Heart left ventricle (tissue), 16 donors: ENCODE results near the gene PCDHGC4. TPM values are rescaled to one million over a fixed set of nuclear protein-coding genes. Genes with fewer than 3 reads are reported as not detected.

Experiments used
- ATAC-seq, 4 donors: fragments of 200-7000 bp; cut with Tn5 transposase; one replicate each; pipeline ENCODE4 v1.9.1; 2020 to 2022; ENCODE audit warnings: moderate library complexity in 4 of 4, mild to moderate bottlenecking in 3 of 4, moderate number of reproducible peaks in 1 of 4
- DNase-seq, 5 donors: peaks; one replicate each; pipeline ENCODE4 v3.0.0-alpha.2; 2020
- H3K27ac ChIP-seq, 12 donors: fragments of 200-600 bp; sonication (generic) in 4 of 12; one replicate each; pipeline versions ENCODE4 v1.5.0 to v1.8.0; 2016 to 2022; ENCODE audit warnings: mild to moderate bottlenecking in 2 of 12
- H3K27me3 ChIP-seq, 9 donors: fragments of 200-600 bp; sonication (generic) in 2 of 9; one replicate each; pipeline versions ENCODE4 v1.5.1 to v1.8.0; 2016 to 2022; ENCODE audit warnings: mild to moderate bottlenecking in 3 of 9
- H3K36me3 ChIP-seq, 9 donors: fragments of 200-600 bp; sonication (generic) in 2 of 9; one replicate each; pipeline versions ENCODE4 v1.5.0 to v1.8.0; 2018 to 2022; ENCODE audit warnings: mild to moderate bottlenecking in 2 of 9
- H3K4me1 ChIP-seq, 12 donors: fragments of 200-600 bp; sonication (generic) in 4 of 12; one replicate each; pipeline versions ENCODE4 v1.5.0 to v1.8.0; 2016 to 2022; ENCODE audit warnings: mild to moderate bottlenecking in 3 of 12
- H3K4me3 ChIP-seq, 12 donors: fragments of 200-600 bp; sonication (generic) in 4 of 12; one replicate each; pipeline versions ENCODE4 v1.5.0 to v1.8.0; 2017 to 2022; ENCODE audit warnings: mild to moderate bottlenecking in 9 of 12, moderate library complexity in 4 of 12
- H3K9me3 ChIP-seq, 12 donors: fragments of 200-600 bp; sonication (generic) in 4 of 12; one replicate each; pipeline versions ENCODE4 v1.5.0 to v1.8.0; 2016 to 2022; ENCODE audit warnings: mild to moderate bottlenecking in 1 of 12
- POLR2A ChIP-seq, 2 donors: fragments of 450-650 bp; IDR thresholded peaks; one replicate each; pipeline ENCODE4 v1.6.1; 2017; ENCODE audit warnings: antibody characterized with exemption in 2 of 2, mild to moderate bottlenecking in 2 of 2, moderate library complexity in 2 of 2
- WGBS, 4 donors: extraction: QIAGEN DNeasy Blood & Tissue Kit in 2 of 4; methylation state at CpG; one replicate each; pipeline versions ENCODE4 v1.1.5 to v1.1.7; 2013 to 2018; 5-methylcytosine and 5-hydroxymethylcytosine counted together
- intact Hi-C, 10 donors: fragments of 100-400 bp; cut with DNase I; formaldehyde crosslinking; loops; one replicate each; pipeline versions ENCODE4 v1.11.1 to v1.14.2; 2022
- polyA plus RNA-seq, 2 donors: library from polyadenylated mRNA; stranded (reverse); fragments of 200-250 nt; gene quantifications; one replicate each; pipeline ENCODE4 v1.2.3, GENCODE V29; 2013
- total RNA-seq, 9 donors: library from RNA; depleted of rRNA in 2 of 9; stranded (reverse); fragments of >200 nt in 2 of 9; fragmentation: NEBNext Ultra II Directional in 3 of 9; extraction: Animal tissue kit (Norgen Biotek cat#: 25700) in 3 of 9; gene quantifications; one replicate each; pipeline versions ENCODE4 v1.1.0 to v1.2.4, GENCODE V29; 2016 to 2023
- TF ChIP-seq, protein P1 (sequence below), 12 donors: fragments of 200-600 bp; sonication (generic) in 4 of 12; IDR thresholded peaks; one replicate each; pipeline versions ENCODE4 v1.5.0 to v1.8.0; 2018 to 2022; ENCODE audit warnings: antibody characterized with exemption in 12 of 12, mild to moderate bottlenecking in 5 of 12
- donor health status: ischemic (EF 13 %, LVEDD 7.1; RV severe dilation, severe dysfunction).
- donor health status: healthy with polysubstance abuse.
- donor health status: DM: no; HTN: yes; CAD: no.
- donor health status: DM: no; HTN: no; CAD: no.
- donor health status: ischemic (EF 25% LVEDD 6.9; RV normal size, moderate dysfunction).
- donor health status: ischemic (EF 25% LVEDD 5.7; RV mildly dilated, moderate dysfunction).
- donor health status: healthy.
- donor health status: DM: yes; HTN: yes; CAD: no.
- donor health status: ischemic (EF 35%, LVEDD 5.7; RV mildly dilated, moderate dysfunction).
- donor health status: nonischemic (EF 11% LVEDD 7.7; RV severe dilation, severe dysfunction).
- donor health status: DM: yes; HTN: yes; CAD: no.
- donor health status: PGD.
- donor health status: ischemic (EF 29% LVEDD 5.4; RV normal size, mild dysfunction).
- donor health status: nonischemic (EF 23%, LVEDD 6.1; RV moderate dilation, normal function).

PCDHGC4 gene
- total and polyA plus RNA-seq, 11 donors, result 0.39 to 10.4 (median 2.9) TPM

GRCh38 chr5:141524604-141525597 lies 40.1 kb downstream of the PCDHGC4 start:
- no peak overlapping the region for H3K4me3 ChIP-seq
- H3K9me3 ChIP-seq, result no peaks in the 10 kb centered on the region
- peaks cover 12 to 77% (median 66%) of the 10 kb centered on the region in 12 donors for H3K4me1 ChIP-seq
- H3K27me3 ChIP-seq, result no peaks in the 10 kb centered on the region
- H3K27ac ChIP-seq, result peak overlapping the region in 11 of 12 donors; percentile 38 to 95 (median 75)
- TF ChIP-seq, protein P1, sequence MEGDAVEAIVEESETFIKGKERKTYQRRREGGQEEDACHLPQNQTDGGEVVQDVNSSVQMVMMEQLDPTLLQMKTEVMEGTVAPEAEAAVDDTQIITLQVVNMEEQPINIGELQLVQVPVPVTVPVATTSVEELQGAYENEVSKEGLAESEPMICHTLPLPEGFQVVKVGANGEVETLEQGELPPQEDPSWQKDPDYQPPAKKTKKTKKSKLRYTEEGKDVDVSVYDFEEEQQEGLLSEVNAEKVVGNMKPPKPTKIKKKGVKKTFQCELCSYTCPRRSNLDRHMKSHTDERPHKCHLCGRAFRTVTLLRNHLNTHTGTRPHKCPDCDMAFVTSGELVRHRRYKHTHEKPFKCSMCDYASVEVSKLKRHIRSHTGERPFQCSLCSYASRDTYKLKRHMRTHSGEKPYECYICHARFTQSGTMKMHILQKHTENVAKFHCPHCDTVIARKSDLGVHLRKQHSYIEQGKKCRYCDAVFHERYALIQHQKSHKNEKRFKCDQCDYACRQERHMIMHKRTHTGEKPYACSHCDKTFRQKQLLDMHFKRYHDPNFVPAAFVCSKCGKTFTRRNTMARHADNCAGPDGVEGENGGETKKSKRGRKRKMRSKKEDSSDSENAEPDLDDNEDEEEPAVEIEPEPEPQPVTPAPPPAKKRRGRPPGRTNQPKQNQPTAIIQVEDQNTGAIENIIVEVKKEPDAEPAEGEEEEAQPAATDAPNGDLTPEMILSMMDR (IDR thresholded peaks at IDR 0.05), result peak; percentile 98 to 100 (median 100)
- no peak for TF ChIP-seq POLR2A (IDR thresholded peaks at IDR 0.05)
- peaks cover 0 to 82% (median 38%) of the 10 kb centered on the region in 9 donors for H3K36me3 ChIP-seq
- ATAC-seq, result peak; percentile 53 to 73 (median 64)
- peak; percentile 88 to 91 (median 88) for DNase-seq
- intact Hi-C loops, result loop anchor here (1.0 to 10.0 kb wide), 19 partner anchors 32 to 200 kb away; partner anchors contain the start of genes PCDHGB7 (in 6 of the 10), PCDHGA11 (in 4 of the 10), PCDHGC3 (in 4 of the 10) and PCDHGA12 (in 2 of the 10)
- WGBS, 4 donors, result 33 to 37% (median 34%) methylated on average over 12 of the region's 12 CpGs

DNA sequence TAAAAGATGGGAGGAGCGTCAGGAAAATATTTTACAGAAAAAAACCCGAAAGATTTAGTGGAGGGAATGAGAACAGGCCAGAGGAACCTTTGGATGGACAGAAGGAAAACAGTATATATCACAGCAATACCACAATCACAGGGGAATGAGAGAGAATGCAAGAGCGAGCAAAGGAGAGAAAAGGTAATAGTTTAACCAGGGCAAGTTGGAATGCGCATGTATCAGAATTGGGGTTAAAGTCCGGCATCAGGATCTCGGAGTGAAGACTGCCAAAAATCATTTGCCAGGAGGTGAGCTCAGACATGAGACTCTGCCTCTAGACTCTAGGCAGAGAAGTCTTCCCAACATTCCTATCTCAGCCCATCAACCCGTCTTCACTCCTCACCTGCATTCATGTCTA lies 40.8 kb downstream of the PCDHGC4 start:
- no peaks in the 10 kb centered on the region for H3K27me3 ChIP-seq
- DNase-seq, result no peak
- peaks cover 12 to 77% (median 64%) of the 10 kb centered on the region in 12 donors for H3K4me1 ChIP-seq
- H3K9me3 ChIP-seq, result no peaks in the 10 kb centered on the region
- WGBS, 4 donors, result 77 to 85% (median 83%) methylated on average over 7 of the region's 7 CpGs
- intact Hi-C loops, result loop anchor here in 9 of 10 donors (2.0 to 10.0 kb wide), 15 partner anchors 33 to 201 kb away; partner anchors contain the start of genes PCDHGB7 (in 4 of the 9), PCDHGC3 (in 3 of the 9), PCDHGA11 (in 2 of the 9) and PCDHGA1 (in 1 of the 9)
- no peak overlapping the region for H3K4me3 ChIP-seq
- peak overlapping the region in 10 of 12 donors; percentile 38 to 95 (median 76) for H3K27ac ChIP-seq
- H3K36me3 ChIP-seq, result peaks cover 0 to 82% (median 38%) of the 10 kb centered on the region in 9 donors
- no peak for TF ChIP-seq POLR2A (IDR thresholded peaks at IDR 0.05)
- TF ChIP-seq, protein P1 (IDR thresholded peaks at IDR 0.05), result no peak
- ATAC-seq, result no peak

DNA sequence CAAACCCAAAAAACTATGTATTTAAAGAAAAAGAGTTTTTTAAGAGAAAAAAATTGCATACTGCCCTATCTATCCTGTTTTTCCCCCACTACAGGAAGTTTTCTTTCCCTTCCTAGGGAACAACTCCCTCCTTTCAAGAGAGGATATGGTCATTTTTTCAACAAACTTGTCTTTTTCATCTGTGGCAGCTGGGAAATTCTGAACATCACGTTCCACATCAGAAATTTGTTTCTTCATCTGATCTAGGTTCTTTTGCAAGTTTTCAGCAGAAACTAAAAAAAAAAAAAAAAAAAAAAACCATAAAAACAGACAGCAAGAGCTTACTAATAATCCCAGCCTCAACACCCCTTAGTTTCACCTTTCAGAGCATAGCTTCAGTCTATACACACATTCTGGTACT lies 42.6 kb downstream of the PCDHGC4 start:
- peak overlapping the region; percentile 22 to 90 (median 84) for H3K27ac ChIP-seq
- H3K4me1 ChIP-seq, result peaks cover 3 to 63% (median 47%) of the 10 kb centered on the region in 12 donors
- H3K27me3 ChIP-seq, result no peaks in the 10 kb centered on the region
- no peak for DNase-seq
- H3K9me3 ChIP-seq, result no peaks in the 10 kb centered on the region
- WGBS, 4 donors, result 44 to 57% (median 53%) methylated on average over 1 of the region's 1 CpG
- no peak for ATAC-seq
- TF ChIP-seq, protein P1 (IDR thresholded peaks at IDR 0.05), result no peak
- no peak for TF ChIP-seq POLR2A (IDR thresholded peaks at IDR 0.05)
- H3K4me3 ChIP-seq, result no peak overlapping the region
- intact Hi-C loops, result loop anchor here in 7 of 10 donors (2.0 to 10.0 kb wide), 11 partner anchors 35 to 203 kb away; partner anchors contain the start of genes PCDHGA11 (in 2 of the 7), PCDHGB7 (in 2 of the 7), PCDHGC3 (in 2 of the 7) and PCDHGA1 (in 1 of the 7)
- peaks cover 0 to 91% (median 41%) of the 10 kb centered on the region in 9 donors for H3K36me3 ChIP-seq
